Hematopoietic multipotent progenitor cell treated with erythropoietin and hydrocortisone succinate and interleukin-3 and kit ligand, for 4 days (in vitro differentiated cells): Measurements from ENCODE around the gene CENPF.
"Not testable (repeated sequence)": the region's sequence is repeated elsewhere in the genome, so short reads cannot be mapped to it uniquely, and the experiment has no call there.

Source experiments
- DNase-seq: peaks from one replicate; pipeline ENCODE4 v3.0.0-alpha.2; 2015

Gene CENPF

DNA sequence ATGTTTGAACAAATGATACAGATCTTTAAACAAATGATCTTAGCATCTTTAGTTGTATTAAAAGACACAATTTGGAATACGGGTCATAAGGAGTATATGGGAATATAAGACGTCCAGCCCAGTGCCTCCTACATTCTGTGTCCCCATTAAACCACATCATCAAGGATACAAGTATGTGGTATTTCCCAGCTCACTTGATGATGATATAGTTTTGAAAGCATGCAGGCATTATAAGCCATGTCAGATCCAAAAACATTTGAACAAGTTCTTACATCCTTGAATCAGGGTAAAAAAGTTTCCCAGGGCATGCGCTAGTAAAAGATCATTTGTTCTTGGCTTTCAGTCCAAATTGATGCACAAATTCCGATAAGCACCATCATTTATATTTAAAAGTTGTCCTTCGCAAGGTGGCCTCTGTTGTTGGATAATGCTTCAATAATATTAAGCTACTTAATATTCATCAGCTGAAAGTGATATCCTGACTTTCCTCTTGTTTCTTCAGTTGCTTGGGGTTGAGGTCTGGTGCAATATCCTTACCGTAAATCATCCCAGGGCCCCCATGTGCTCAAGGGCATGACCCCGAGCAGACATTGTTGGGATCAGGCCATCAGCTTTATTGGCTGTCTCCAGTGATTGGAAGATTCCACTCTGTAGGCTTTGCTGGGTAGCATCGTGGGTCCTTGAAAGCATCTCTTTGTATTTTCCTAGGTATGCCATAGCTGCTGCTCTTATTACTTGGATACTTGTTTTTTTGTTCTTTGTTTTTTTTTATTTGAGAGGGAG, 61.8 kb downstream of the CENPF start:
- no peak for DNase-seq

DNA sequence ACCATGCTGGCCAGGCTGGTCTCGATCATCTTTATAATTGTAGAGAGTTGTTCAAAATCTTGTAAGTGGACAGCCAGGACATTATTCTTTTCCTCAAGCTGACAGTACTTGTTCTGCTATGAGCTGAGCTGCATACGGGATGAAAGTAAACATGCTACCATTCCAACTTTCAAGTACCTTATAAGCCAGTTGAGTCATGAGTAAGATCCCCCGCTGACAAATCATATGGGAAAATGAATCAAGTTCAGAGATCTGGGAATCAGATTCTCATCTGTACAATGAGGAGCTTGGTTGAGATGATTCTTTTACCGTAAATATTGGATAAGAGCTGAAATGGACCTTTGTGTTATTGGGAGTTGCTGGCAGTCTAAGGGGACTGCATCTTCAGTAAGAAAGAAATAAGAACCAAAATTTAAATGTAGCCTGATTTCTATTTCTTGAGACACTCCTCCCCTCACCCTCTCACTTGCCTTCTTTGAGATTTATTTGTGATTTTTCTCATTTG, 62.7 kb downstream of the CENPF start:
- DNase-seq = no peak

DNA sequence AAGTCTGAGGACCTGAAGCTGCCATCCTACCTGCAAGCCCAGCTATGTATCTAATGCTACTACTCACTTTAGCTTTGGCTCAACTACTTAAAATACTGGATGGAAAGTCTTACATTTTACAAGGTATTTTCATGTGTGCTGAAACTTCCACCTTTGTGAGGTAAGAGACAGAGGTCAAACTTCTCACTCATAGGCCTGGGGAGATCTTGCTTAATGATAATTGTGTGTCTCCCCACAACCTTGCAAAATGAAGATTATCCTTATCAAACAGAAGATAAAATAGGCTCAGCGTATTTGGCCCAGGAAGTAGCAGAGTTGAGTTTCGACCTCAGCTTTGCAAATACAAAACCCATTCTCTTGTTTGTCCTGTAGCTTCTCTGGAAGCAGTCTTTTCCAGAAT, 63.7 kb downstream of the CENPF start:
- DNase-seq = peak; percentile 38

DNA sequence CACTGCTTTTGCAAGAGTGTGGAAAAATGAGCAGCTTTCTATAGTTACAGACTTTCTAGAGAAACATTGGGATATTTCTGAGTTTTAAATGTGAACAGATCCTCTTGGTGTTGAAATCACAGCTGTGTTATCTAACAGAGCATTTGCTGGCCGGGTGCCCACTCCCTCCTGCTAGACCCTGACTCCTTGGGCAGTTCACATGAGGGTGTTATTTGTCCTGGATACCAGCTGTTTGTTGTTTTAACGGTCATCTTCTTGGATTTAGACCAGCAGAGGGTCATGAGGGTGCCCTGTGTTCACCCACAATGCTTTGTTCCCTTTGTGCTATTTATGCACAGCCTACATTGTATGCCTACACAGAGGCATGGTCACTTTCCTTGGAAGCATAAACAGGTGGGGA, 67.1 kb downstream of the CENPF start:
- no peak for DNase-seq

DNA sequence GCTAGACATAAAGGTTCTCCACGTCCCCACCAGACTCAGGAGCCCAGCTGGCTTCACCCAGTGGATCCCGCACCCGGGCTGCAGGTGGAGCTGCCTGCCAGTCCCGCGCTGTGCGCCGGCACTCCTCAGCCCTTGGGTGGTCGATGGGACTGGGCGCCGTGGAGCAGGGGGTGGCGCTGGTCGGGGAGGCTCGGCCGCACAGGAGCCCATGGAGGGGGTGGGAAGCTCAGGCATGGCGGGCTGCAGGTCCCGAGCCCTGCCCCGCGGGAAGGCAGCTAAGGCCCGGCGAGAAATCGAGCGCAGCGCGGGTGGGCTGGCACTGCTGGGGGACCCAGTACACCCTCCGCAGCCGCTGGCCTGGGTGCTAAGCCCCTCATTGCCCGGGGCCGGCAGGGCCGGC, 70.0 kb downstream of the CENPF start:
- not testable (repeated sequence) for DNase-seq

DNA sequence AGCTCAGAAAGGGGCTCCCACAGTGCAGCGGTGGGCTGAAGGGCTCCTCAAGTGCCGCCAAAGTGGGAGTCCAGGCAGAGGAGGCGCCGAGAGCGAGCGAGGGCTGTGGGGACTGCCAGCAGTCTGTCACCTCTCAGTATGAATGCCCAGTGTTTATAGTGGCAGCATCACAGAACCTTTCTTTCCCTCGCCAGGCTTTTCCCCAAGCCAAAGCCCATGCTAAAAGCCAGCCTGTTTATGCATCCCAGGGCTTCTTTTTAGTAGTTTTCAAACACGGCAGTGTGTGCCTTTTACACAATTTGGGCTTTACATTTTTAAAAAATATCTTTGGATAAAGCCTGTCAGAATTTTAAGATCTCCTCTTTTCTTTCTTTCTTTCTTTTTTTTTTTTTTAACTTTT, 70.6 kb downstream of the CENPF start:
- DNase-seq = no peak

DNA sequence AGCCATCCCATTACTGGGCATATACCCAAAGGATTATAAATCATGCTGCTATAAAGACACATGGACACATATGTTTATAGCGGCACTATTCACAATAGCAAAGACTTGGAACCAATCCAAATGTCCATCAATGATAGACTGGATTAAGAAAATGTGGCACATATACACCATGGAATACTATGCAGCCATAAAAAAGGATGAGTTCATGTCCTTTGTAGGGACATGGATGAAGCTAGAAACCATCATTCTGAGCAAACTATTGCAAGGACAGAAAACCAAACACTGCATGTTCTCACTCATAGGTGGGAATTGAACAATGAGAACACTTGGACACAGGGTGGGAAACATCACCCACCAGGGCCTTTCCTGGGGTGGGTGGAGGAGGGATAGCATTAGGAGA, 72.5 kb downstream of the CENPF start:
- not testable (repeated sequence) for DNase-seq

DNA sequence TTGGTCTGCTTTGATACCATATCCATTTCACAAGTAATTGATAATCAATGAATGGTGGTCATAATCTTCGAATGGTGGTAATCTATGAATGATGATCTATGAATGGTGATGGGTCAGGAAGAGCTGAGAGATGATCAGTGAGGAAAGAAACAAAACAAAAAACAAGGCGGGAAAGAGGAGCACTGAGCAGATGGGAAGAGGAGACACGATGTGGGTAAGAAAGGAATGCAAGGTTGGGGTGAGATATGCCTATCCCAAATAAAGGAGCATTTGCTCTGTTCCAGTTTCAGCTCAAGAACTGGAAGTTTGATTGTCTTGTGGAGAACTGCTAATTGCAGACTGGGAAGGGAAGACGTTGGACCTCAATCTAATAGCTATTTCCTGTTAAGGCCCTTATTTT, 73.8 kb downstream of the CENPF start:
- no peak for DNase-seq

DNA sequence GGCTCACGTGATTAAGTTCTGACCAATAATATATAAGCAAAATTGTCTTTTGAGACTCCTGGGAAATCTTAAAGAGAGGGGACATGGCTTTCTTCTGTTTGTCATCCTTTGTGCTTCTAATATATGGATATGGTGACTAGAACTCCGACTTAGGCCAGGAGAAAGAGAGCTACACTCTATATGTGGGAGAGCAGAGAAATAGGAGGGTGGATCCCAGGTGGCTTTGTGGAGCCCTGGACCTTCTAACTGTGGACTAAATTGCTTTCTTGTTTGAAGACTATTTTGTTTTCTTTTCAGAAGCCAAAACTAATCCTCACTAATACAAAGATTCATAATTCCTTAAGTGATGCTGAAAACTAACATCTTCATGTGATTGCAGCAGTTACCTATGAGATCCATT, 75.0 kb downstream of the CENPF start:
- DNase-seq = no peak

DNA sequence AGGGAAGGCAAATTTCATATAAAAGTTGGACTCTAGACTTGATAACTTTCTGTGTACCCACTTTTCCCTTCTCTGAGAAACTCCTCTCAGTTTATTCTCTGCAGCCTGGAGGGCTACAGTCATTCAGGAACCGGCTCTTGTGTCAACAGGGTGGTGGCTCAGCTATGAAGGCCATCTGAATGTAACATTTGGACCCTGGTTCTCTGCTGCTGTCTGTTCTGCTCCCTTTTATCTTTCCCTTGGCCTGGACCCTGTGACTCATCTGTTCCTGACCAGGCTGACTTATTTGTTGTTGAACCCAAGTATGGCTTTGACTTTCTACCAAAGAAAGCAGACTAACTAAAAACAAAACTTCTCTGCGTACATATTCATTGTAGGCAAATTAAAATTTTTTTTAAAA, 75.4 kb downstream of the CENPF start:
- no peak for DNase-seq

DNA sequence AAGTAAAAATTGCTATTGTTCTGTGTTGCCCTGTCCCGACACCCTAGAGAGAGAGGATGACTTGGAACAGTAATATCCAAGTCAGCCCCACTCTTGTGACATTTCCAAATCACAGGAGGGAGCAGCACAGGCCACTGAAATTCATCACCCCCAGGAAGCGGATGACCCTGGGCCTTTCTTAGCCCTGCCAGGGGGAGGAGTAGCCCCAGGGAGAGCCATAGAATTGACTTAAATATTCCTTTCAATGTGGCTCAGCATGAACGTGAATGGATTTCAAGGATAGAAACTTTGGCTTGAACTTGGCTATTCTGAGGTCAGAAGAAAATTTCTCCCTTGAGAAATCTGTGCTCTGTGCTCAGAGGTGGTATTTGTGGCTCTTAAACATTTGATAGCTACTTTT, 80.6 kb downstream of the CENPF start:
- DNase-seq = no peak

DNA sequence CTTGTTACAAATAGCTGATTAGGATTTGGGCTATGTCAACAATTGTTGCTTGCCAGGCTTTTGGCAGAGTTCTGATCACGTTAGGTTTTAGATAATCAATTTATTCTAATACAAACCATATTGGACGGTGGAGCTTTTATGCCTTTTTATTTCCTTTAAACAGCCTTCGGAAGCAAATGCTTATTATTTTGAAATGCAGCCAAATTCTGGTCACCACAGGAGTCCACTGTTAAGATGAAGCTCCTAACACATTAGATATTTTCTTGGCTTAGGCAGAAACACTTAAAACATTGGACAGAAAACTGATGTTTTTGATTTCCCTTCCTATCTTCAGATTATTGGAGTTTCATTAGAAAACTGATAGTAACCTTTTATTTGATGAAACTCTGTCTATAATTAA, 82.9 kb downstream of the CENPF start:
- DNase-seq = no peak

DNA sequence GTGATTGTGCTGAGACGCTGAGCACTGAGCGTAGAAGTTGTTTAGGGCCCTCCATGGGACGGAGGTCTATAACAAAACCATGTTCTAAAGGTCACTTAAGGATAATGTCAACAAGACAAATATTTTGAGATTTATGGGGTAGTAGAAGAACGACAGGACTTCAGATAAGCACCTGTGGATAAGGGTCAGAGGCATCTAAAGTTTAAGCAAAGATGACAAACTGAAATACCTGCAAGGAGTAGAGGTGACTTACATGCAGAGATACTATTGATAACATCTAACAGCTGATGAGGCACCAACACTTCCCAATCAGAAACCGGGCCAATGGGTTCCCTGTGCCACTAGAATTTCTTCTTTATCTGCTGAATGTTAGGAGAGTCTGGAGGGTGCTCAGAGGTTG, 83.5 kb downstream of the CENPF start:
- no peak for DNase-seq

DNA sequence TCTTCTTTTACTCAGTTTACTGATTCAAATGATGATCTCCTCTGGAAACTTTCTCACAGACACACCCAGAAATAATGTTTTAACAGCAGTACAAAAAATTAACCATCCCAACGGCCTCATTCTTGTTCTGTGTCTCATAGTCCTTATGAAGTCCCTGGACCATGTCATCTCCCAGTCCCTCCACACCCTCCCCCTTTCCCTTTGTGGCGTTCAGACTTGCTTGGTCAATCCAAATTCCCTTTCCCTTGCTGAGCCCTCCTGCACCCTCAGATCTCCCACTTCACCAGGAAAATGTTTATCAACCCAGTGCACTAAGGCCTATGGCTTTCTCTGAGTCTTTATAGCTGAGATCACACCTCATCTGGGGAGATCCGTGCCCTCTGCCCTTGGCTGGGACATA, 85.9 kb downstream of the CENPF start:
- DNase-seq = no peak

DNA sequence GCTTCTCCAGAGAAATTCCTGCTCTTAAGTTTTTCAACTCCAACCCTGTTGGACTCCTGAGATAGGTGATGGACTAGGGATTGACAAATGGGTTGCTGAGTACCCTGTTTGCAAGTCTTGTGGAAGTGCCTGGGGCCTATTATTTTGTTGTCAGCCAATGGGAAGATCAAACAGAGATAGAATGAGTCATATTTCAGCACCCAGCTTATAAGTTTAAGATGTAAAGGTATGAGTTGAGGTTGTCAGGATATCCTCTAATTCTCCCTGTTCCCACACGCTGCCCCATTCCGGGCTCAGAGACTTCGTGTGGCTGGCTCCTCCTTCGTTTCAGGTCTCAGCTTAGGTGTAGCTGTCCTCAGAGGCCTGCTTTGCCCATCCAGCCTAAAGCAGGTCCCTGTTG, 91.8 kb downstream of the CENPF start:
- DNase-seq = no peak

DNA sequence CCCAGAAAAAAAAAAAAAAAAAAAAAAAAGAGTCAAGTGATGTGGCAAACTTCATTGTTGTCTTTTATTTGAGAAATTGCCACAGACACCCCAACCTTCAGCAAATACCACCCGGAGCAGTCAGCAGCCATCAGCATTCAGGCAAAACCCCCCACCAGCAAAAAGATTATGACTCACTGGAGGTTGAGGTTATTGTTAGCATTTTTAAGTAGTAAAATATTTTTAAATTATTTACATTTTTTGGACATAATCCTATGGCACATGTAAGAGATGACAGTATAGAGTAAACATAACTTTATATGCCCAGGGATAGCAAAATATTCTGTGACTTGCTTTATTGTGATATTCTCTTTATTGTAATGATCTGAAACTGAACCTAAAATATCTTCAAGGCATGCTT, 95.6 kb downstream of the CENPF start:
- no peak for DNase-seq

DNA sequence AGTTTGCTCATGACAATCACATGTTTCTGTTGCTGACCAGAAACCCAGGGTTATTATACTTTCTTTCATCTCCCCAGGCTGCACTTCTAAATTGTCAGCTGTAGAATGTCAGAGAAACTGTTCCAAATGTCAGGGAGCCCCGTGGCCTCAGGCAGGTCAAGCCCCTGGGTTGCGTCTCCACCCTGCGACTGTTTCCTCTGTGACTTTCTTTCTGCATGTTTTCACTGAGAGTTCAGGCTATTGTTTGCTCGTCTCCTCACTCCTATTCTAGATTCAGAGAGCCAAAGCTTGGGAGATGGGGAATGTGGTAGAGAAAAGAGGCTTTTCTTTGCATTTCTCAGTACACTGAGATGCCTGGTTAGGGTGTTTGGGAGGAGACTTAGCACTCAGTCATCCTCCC, 97.4 kb downstream of the CENPF start:
- DNase-seq = no peak

DNA sequence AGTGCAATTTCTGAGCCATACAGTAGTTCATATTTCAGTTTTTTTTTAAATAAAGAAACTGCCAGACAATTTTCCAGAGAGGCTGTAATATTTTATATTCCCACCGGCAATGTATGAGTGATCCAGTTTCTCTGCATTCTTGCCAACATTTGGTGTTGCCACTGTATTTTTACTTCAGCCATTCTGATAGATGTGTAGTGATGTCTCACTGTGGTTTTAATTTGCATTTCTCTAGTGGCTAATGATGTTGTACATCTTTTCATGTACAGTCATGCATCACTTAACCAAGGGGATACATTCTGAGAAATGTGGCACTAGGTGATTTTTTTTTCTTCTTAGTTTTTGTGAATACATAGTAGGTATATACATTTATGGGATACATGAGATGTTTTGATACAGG, 99.6 kb downstream of the CENPF start:
- DNase-seq = no peak

DNA sequence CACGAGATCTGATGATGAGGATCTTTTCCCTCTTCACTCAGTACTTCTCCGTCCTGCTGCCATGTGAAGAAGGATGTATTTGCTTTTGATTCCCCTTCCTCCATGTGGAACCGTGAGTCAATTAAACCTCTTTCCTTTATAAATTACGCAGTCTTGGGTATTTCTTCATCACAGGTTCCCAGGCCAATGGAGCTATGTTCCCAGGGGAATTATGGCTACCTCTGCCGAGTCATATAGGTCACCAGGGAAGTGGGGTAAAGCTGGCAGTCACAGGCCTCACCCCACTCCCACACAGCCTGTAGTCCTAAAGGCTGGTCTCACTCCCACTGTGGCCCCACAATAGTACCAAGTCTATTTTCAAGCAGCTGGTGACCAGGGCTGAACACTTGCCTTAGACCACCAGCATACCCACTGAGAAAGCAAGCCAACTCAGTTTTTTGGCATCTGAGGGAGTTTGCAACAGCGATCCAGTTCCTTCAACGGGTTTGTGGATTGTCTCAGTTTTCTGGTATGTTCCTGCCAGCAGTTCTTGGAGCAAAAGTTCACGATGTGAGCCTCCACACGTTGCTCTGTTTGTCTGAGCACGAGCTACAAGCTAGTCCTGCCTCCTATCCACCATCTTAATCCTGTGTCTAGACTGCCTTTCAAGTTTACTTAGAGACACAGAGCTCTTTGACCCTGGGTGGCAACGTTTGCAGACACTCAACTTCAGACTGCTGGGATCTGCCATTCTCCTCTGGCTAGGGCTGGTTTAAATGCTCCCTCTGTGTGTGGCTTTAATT, 104.5 kb downstream of the CENPF start:
- no peak for DNase-seq

DNA sequence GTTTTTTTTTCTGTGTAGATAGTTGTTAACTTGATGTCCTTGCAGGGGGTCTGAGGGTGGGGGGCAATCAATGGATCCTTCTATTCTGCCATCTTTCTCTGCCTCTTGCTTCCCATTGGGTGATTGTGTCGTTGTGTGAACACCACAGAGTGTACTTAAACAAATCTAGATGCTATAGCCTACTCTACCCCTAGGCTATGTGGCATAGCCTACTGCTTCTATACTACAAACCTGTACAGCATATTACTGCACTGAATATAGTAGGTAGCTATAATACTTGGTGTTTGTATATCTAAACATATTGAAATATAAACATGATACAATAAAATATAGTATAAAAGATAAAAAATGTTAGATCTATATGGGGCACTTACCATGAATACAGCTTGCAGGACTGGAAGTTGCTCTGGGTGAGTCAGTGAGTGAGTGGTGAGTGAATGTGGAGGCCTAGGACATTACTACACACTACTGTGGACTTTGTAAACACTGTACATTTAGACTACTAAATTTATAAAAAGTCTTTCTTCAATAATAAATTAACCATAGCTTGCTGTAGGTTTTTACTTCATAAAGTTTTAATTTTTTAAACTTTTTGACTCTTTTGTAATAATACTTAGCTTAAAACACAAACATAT, 105.4 kb downstream of the CENPF start:
- DNase-seq = no peak

DNA sequence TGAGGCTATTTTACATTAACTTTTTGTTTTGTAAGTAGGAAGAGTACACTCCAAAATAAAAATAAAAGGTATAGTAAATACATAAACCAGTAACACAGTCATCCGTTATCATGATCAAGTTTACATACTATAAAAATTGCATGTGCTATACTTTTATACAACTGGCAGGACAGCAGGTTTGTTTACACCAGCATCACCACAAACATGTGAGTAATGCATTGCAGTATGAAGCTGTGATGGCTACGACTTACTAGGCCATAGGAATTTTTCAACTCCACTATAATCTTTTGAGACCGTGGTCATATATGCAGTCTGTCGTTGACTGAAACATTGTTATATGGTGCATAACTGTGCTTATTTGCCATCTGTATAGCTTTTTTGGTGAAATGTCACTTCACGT, 106.2 kb downstream of the CENPF start:
- no peak for DNase-seq

DNA sequence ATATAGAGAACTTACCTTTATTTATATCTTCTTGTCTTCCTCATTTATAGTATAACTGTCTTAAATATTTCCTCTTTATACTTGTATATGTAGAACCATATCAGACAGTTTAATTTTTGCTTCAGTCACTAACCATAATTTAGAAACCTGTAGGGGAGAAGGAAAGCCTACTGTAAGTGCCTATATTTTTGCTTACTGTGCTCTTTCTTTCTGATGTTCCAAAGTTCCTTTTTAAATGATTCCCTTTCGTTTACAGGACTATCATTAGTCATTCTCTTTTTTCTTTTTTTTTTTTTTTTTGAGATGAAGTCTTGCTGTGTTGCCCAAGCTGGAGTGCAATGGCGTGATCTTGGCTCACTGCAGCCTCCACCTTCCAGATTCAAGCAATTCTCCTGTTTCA, 109.7 kb downstream of the CENPF start:
- DNase-seq = no peak
